Measurements from ENCODE around the gene LLPH. TPM values are rescaled to one million over a fixed set of nuclear protein-coding genes. Genes with fewer than 3 reads are reported as not detected.

The LLPH gene
- total RNA-seq, 2 experiments from 2014 or later: 35.9 to 39.1 TPM

Other genes with a start within 250 kb of the LLPH start
- gene TMBIM4, start 39.2 kb upstream of the LLPH start, total RNA-seq: 10 to 100 TPM; 60.5 to 61.6 TPM
- under 1 TPM; 0.05 to 0.40 TPM for gene IRAK3, start 58.5 kb upstream of the LLPH start, total RNA-seq
- 10 to 100 TPM; 24.2 to 25.7 TPM for gene HELB, start 171.7 kb upstream of the LLPH start, total RNA-seq